Thyroid gland (tissue), 4 donors: ENCODE data around the gene ADAM29. TPM values are rescaled to one million over a fixed set of nuclear protein-coding genes. Genes with fewer than 3 reads are reported as not detected.

Source experiments
- DNase-seq, 2 donors: peaks; one replicate each; pipeline ENCODE4 v3.0.0-alpha.2; 2019
- H3K27ac ChIP-seq, 3 donors: fragments of 200-600 bp; sonication (generic); 1 replicate in 2 of 3; 2 replicates in 1 of 3; pipeline ENCODE4 v1.5.1; 2016 to 2019; ENCODE audit warnings: mild to moderate bottlenecking in 1 of 3, moderate library complexity in 1 of 3
- H3K27me3 ChIP-seq: fragments of 200-600 bp; sonication (generic); one replicate; pipeline ENCODE4 v1.5.1; 2019
- H3K36me3 ChIP-seq, 2 donors: fragments of 200-600 bp; sonication (generic); one replicate each; pipeline ENCODE4 v1.5.1; 2016 to 2019
- H3K4me1 ChIP-seq, 2 donors: fragments of 200-600 bp; sonication (generic); one replicate each; pipeline ENCODE4 v1.5.1; 2017 to 2019
- H3K4me3 ChIP-seq, 3 donors: fragments of 200-600 bp; sonication (generic); replicated peaks in 1 of 3; 1 replicate in 2 of 3; 2 replicates in 1 of 3; pipeline ENCODE4 v1.5.1; 2016; ENCODE audit warnings: mild to moderate bottlenecking in 1 of 3
- H3K9me3 ChIP-seq: fragments of 200-600 bp; sonication (generic); one replicate; pipeline ENCODE4 v1.5.1; 2017
- CTCF ChIP-seq, 6 experiments: fragments of 200-600 bp in 3 of 6; fragments of 450-650 bp in 3 of 6; sonication (generic) in 3 of 6; IDR thresholded peaks; one replicate each; pipeline ENCODE4 v1.5.1; 2016 to 2019; ENCODE audit warnings: antibody characterized with exemption in 6 of 6, mild to moderate bottlenecking in 2 of 6, inconsistent platforms in 1 of 6, moderate library complexity in 1 of 6
- POLR2A ChIP-seq, 2 donors: fragments of 450-650 bp; IDR thresholded peaks; one replicate each; pipeline ENCODE4 v1.6.1; 2017; ENCODE audit warnings: antibody characterized with exemption in 2 of 2, mild to moderate bottlenecking in 2 of 2, moderate library complexity in 1 of 2
- WGBS, 2 donors: methylation state at CpG; one replicate each; pipeline ENCODE4 v1.1.5; 2017; 5-methylcytosine and 5-hydroxymethylcytosine counted together
- intact Hi-C: fragments of 100-400 bp; cut with DNase I; formaldehyde crosslinking; loops from one replicate; pipeline ENCODE4 v1.15.1; 2023
- total RNA-seq, 4 donors: library from RNA; depleted of rRNA; stranded (reverse); fragments of >200 nt; gene quantifications; one replicate each; pipeline ENCODE4 v1.2.3, GENCODE V29; 2016

Gene ADAM29
- total RNA-seq, 4 donors from 2014 or later = 0.27 TPM; not detected in 3

DNA sequence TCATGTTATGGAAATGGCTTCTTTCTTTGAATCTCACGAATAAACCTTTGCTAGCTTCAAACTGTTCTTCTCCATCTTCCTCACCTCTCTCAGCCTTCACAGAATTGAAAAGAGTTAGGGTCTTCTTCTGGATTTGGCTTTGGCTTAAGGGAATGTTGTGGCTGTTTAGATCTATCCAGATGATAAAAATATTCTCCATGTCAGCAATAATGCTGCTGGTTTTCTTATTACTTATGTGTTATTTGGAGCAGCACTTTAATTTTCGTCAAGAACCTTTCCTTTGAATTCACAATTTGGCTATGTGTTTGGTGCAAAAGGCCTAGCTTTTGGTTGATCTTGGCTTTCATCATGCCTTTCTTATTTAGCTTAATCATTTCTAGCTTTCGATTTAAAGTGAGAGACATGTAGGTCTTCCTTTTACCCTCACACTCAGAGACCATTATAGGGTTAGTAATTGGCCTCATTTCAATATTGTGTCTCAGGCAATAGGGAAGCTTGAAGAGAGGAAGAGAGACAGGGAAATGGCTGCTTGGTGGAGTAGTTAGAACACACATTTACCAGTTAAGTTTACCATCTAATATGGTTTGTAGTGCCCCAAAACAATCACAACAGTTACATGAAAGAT is 5.1 kb upstream of the ADAM29 start:
- 88 to 89% methylated on average over 3 of the region's 3 CpGs for WGBS, 2 donors

GRCh38 chr4:174919886-174920423 is 1.8 kb downstream of the ADAM29 start:
- no peak overlapping the region for H3K4me3 ChIP-seq
- no peak overlapping the region for H3K27ac ChIP-seq
- DNase-seq = no peak
- intact Hi-C loops = no loop called here
- no peak for TF ChIP-seq CTCF (IDR thresholded peaks at IDR 0.05)
- TF ChIP-seq POLR2A (IDR thresholded peaks at IDR 0.05) = no peak
- no peaks in the 10 kb centered on the region for H3K9me3 ChIP-seq
- no peaks in the 10 kb centered on the region for H3K36me3 ChIP-seq
- 80 to 88% methylated on average over 2 of the region's 2 CpGs for WGBS, 2 donors
- H3K27me3 ChIP-seq = no peaks in the 10 kb centered on the region
- H3K4me1 ChIP-seq = no peaks in the 10 kb centered on the region

More for the DNA sequence above, 5.1 kb upstream of the ADAM29 start:
- Histone ChIP-seq H3K36me3 (no peaks in the 10 kb centered on the region), H3K9me3 (no peaks in the 10 kb centered on the region), H3K4me1 (no peaks in the 10 kb centered on the region), H3K27me3 (no peaks in the 10 kb centered on the region), H3K27ac (no peak overlapping the region), H3K4me3 (no peak overlapping the region)
- TF ChIP-seq CTCF (IDR thresholded peaks at IDR 0.05) (no peak), POLR2A (IDR thresholded peaks at IDR 0.05) (no peak)
- intact Hi-C loops = no loop called here
- DNase-seq = no peak

GRCh38 chr4:174926958-174927357 is 8.8 kb downstream of the ADAM29 start:
- Histone ChIP-seq H3K9me3 (no peaks in the 10 kb centered on the region), H3K27me3 (no peaks in the 10 kb centered on the region), H3K36me3 (no peaks in the 10 kb centered on the region), H3K4me3 (no peak overlapping the region), H3K27ac (no peak overlapping the region), H3K4me1 (no peaks in the 10 kb centered on the region)
- 78 to 82% methylated on average over 3 of the region's 3 CpGs for WGBS, 2 donors
- TF ChIP-seq CTCF (IDR thresholded peaks at IDR 0.05) (no peak), POLR2A (IDR thresholded peaks at IDR 0.05) (no peak)
- DNase-seq = no peak
- intact Hi-C loops = no loop called here

- no peak for DNase-seq
- no peaks in the 10 kb centered on the region for H3K4me1 ChIP-seq
- intact Hi-C loops = no loop called here
- H3K9me3 ChIP-seq = no peaks in the 10 kb centered on the region
- WGBS, 2 donors = 82 to 89% methylated on average over 6 of the region's 6 CpGs
- TF ChIP-seq CTCF (IDR thresholded peaks at IDR 0.05) = no peak
- no peak for TF ChIP-seq POLR2A (IDR thresholded peaks at IDR 0.05)
- no peaks in the 10 kb centered on the region for H3K27me3 ChIP-seq
- no peak overlapping the region for H3K4me3 ChIP-seq
- no peak overlapping the region for H3K27ac ChIP-seq
- H3K36me3 ChIP-seq = no peaks in the 10 kb centered on the region
These were observed 10.0 kb downstream of the ADAM29 start for GRCh38 chr4:174928174-174928573.

GRCh38 chr4:174928575-174929253 is 10.6 kb downstream of the ADAM29 start:
- DNase-seq = no peak
- intact Hi-C loops = no loop called here
- TF ChIP-seq CTCF (IDR thresholded peaks at IDR 0.05) (no peak), POLR2A (IDR thresholded peaks at IDR 0.05) (no peak)
- no peaks in the 10 kb centered on the region for H3K9me3 ChIP-seq
- H3K27me3 ChIP-seq = no peaks in the 10 kb centered on the region
- no peak overlapping the region for H3K27ac ChIP-seq
- no peaks in the 10 kb centered on the region for H3K4me1 ChIP-seq
- 82 to 87% methylated on average over 4 of the region's 4 CpGs for WGBS, 2 donors
- H3K36me3 ChIP-seq = no peaks in the 10 kb centered on the region
- H3K4me3 ChIP-seq = no peak overlapping the region
